GM21360 (cell line): ENCODE results near the gene HOATZ.

ENCODE experiments used
- ATAC-seq: cut with Tn5 transposase; IDR thresholded peaks from one replicate; pipeline ENCODE4 v1.9.1; 2021; ENCODE audit warnings: mild to moderate bottlenecking, moderate library complexity; ENCODE audit not compliant: unreplicated experiment

The HOATZ gene

GRCh38 chr11:111514216-111515031 is at the start of gene HOATZ:
HOATZ (plus strand) TSS chr11:111514778; CDS start chr11:111514785, 7 bp downstream.
- no peak for ATAC-seq

- ATAC-seq: no peak
These were observed 49.2 kb upstream of the HOATZ start for GRCh38 chr11:111465400-111465799.

GRCh38 chr11:111466615-111467014 is 48.0 kb upstream of the HOATZ start:
- no peak for ATAC-seq

GRCh38 chr11:111469200-111469599 is 45.4 kb upstream of the HOATZ start:
- ATAC-seq: no peak

- no peak for ATAC-seq
These were observed 42.4 kb upstream of the HOATZ start for GRCh38 chr11:111472228-111472627.

GRCh38 chr11:111474432-111474831 is 40.1 kb upstream of the HOATZ start:
- ATAC-seq: no peak

- no peak for ATAC-seq
These were observed 38.2 kb upstream of the HOATZ start for GRCh38 chr11:111476366-111476765.

- ATAC-seq: no peak
These were observed 37.6 kb upstream of the HOATZ start for GRCh38 chr11:111476956-111477355.

- no peak for ATAC-seq
These were observed 36.7 kb upstream of the HOATZ start for GRCh38 chr11:111477898-111478297.

- ATAC-seq: no peak
These were observed 34.9 kb upstream of the HOATZ start for GRCh38 chr11:111479666-111480065.

GRCh38 chr11:111483431-111483830 is 31.1 kb upstream of the HOATZ start:
- no peak for ATAC-seq

- ATAC-seq: no peak
These were observed 24.1 kb upstream of the HOATZ start for GRCh38 chr11:111490496-111490895.

- no peak for ATAC-seq
These were observed 20.5 kb upstream of the HOATZ start for GRCh38 chr11:111494040-111494439.

GRCh38 chr11:111499483-111499882 is 15.1 kb upstream of the HOATZ start:
- ATAC-seq: no peak

- no peak for ATAC-seq
These were observed 14.1 kb upstream of the HOATZ start for GRCh38 chr11:111500481-111500880.

GRCh38 chr11:111502611-111503010 is 12.0 kb upstream of the HOATZ start:
- no peak for ATAC-seq

- ATAC-seq: no peak
These were observed 4.3 kb upstream of the HOATZ start for GRCh38 chr11:111510311-111510710.

- ATAC-seq: no peak
These were observed 2.0 kb upstream of the HOATZ start, which contains the start of gene BTG4 for GRCh38 chr11:111512296-111513239. BTG4 (minus strand) TSS chr11:111512386; CDS start chr11:111498776, 13,610 bp downstream.

- no peak for ATAC-seq
These were observed 1.4 kb upstream of the HOATZ start for GRCh38 chr11:111513240-111513605.

- no peak for ATAC-seq
These were observed 1.0 kb downstream of the HOATZ start for GRCh38 chr11:111515591-111515990.

- ATAC-seq: no peak
These were observed 4.1 kb downstream of the HOATZ start for GRCh38 chr11:111518668-111519067.

- no peak for ATAC-seq
These were observed 6.0 kb downstream of the HOATZ start for GRCh38 chr11:111520560-111520959.
